ENCODE measurements around the gene GARIN5A. TPM values are rescaled to one million over a fixed set of nuclear protein-coding genes. Genes with fewer than 3 reads are reported as not detected.

The GARIN5A gene
- total and polyA plus RNA-seq, 3 donors from 2014 or later: 60.0 to 126 (median 120) TPM

DNA sequence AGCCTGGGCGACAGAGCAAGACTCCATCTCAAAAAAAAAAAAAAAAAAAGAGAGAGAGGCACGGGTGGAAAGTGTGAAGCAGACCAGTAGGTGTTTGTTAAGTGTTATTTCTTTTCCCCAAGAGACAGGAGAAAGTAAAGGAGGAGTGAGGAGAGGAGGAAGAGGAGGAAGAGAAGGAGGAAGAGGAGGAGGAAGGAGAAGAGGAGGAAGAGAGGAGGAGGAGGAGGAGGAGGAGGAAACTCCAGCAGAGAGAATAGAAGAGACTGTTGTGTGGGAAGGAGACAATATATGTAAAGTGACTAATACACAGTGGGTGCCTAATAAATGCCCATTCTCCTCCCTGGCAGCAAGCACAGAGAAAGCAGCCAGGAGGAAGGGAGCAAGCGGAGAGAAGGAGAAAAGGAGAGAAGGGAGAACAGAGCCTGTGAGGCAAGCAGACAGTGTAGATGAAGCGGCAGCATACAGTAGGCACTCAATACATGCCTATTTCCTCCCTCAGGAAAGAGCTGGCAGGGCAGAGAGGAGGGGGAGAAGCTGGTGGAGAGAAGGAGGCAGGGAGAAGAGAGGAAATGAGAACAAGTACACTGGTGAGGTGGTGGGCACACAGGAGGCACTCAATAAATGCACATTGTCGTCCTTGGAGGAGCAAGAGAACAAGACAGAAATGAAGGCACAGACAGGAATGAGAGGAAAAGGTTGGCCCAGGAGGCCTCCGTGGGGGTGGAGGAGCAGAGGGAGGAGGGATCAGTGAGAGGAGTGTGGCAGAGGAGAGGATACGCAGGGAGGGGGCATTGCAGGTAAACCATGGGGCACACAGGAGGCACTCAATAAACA, 17.8 kb upstream of the GARIN5A start:
- no peak for TF ChIP-seq POLR2A (IDR thresholded peaks at IDR 0.05)
- TF ChIP-seq, protein P1, sequence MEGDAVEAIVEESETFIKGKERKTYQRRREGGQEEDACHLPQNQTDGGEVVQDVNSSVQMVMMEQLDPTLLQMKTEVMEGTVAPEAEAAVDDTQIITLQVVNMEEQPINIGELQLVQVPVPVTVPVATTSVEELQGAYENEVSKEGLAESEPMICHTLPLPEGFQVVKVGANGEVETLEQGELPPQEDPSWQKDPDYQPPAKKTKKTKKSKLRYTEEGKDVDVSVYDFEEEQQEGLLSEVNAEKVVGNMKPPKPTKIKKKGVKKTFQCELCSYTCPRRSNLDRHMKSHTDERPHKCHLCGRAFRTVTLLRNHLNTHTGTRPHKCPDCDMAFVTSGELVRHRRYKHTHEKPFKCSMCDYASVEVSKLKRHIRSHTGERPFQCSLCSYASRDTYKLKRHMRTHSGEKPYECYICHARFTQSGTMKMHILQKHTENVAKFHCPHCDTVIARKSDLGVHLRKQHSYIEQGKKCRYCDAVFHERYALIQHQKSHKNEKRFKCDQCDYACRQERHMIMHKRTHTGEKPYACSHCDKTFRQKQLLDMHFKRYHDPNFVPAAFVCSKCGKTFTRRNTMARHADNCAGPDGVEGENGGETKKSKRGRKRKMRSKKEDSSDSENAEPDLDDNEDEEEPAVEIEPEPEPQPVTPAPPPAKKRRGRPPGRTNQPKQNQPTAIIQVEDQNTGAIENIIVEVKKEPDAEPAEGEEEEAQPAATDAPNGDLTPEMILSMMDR (IDR thresholded peaks at IDR 0.05): no peak
- H3K27ac ChIP-seq: no peak overlapping the region
- intact Hi-C loops (cut with DNase I; ENCODE audit: low total_unique reads): no loop called here
- no peaks in the 10 kb centered on the region for H3K27me3 ChIP-seq
- WGBS, 2 donors: 62 to 76% methylated on average over 7 of the region's 7 CpGs
- no peaks in the 10 kb centered on the region for H3K36me3 ChIP-seq (ENCODE audit: low read depth, missing control alignments)
- H3K4me1 ChIP-seq: peaks cover 3% of the 10 kb centered on the region
- H3K4me3 ChIP-seq: no peak overlapping the region
- no peaks in the 10 kb centered on the region for H3K9me3 ChIP-seq
- no peak for DNase-seq

DNA sequence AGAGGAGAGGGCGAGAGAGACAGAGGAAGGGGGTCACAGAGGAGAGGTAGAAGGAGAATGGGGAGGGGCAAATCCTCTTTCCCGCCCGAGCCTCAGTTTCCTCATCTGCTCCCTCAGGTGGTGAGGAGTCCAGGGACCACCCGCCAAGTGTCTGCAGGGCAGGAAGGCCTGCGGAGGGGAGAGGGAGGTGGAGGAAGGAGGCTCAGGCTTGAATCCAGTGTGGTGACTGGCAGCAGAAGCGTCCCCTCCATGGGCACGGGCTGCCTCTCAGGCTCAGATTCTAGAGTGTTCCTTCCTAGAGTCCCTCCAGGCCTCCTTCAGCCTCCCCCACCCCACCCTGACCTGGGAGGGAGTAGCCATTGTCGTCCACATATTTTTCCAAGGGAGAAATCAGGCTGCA, 16.5 kb upstream of the GARIN5A start:
- H3K36me3 ChIP-seq (ENCODE audit: low read depth, missing control alignments): no peaks in the 10 kb centered on the region
- no peak for DNase-seq
- H3K4me1 ChIP-seq: peaks cover 3% of the 10 kb centered on the region
- H3K4me3 ChIP-seq: no peak overlapping the region
- TF ChIP-seq POLR2A (IDR thresholded peaks at IDR 0.05): no peak
- TF ChIP-seq, protein P1 (IDR thresholded peaks at IDR 0.05): no peak
- 73 to 81% methylated on average over 7 to 8 of the region's 8 CpGs for WGBS, 2 donors
- no peaks in the 10 kb centered on the region for H3K9me3 ChIP-seq
- H3K27me3 ChIP-seq: no peaks in the 10 kb centered on the region
- intact Hi-C loops (cut with DNase I; ENCODE audit: low total_unique reads): no loop called here
- H3K27ac ChIP-seq: no peak overlapping the region

DNA sequence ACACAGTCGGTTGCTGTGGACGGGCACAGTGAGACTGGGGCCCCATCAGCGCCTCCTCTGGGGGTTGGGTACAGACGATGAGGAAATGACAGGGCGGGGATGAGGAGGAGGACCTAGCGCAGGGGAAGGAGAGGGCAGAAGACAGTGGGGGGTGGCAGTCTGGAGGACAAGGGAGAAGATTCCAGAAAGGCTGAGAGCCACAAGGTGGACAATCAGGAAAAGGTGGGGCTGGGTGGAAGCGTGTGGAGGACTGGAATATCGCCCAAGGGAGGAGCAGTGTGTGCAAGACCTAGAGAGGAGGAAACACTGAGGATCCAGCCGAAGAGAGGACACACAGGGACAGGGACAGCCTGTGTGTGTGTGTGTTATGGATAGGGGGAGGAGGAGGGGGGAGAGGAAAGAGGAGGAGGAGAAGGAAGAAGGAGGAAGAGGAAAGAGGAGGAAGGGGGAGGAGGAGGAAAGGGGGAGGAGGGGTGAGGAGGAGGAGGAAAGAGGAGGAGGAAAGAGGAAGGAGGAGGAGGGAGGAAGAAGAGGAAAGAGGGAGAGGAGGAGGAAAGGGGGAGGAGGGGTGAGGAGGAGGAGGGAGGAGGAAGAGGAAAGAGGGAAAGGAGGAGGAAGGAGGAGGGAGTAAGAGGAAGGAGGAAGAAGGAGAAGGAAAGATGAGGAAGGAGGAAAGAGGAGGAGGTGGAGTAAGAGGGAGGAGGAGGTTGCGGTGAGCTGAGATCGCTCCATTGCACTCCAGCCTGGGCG, 15.8 kb upstream of the GARIN5A start:
- intact Hi-C loops (cut with DNase I; ENCODE audit: low total_unique reads): no loop called here
- Histone ChIP-seq H3K4me3 (no peak overlapping the region), H3K27me3 (no peaks in the 10 kb centered on the region), H3K36me3 (ENCODE audit: low read depth, missing control alignments) (no peaks in the 10 kb centered on the region), H3K27ac (no peak overlapping the region), H3K9me3 (no peaks in the 10 kb centered on the region), H3K4me1 (peaks cover 3% of the 10 kb centered on the region)
- DNase-seq: no peak
- no peak for TF ChIP-seq POLR2A (IDR thresholded peaks at IDR 0.05)
- TF ChIP-seq, protein P1 (IDR thresholded peaks at IDR 0.05): no peak
- 27 to 30% methylated on average over 9 of the region's 12 CpGs for WGBS, 2 donors

DNA sequence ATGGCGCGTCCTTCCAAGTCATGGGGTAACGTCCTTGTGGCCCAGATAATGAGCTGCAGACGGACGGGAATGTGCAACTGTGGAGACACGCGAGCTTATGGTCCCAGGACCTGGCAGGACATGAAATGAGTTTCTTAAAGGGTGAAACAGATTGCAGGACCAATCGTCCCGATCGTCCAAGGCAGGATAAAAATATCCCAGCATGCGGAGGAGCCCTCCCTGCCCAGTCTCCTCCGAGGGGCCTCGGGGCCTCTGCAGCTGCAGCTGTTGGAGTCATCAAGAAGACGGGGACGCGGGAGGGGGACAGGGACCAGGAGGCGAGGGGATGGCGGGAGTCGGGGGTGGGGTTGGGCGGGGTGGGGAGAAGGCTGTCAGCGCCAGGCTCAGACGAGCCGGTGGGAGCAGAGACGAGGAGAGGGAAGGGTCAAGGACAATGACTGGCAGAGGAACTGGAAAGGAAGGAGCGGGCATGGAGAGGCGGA, 14.4 kb upstream of the GARIN5A start:
- H3K9me3 ChIP-seq: no peaks in the 10 kb centered on the region
- no peak for DNase-seq
- H3K27me3 ChIP-seq: no peaks in the 10 kb centered on the region
- TF ChIP-seq, protein P1 (IDR thresholded peaks at IDR 0.05): no peak
- no peak for TF ChIP-seq POLR2A (IDR thresholded peaks at IDR 0.05)
- H3K4me3 ChIP-seq: no peak overlapping the region
- intact Hi-C loops (cut with DNase I; ENCODE audit: low total_unique reads): no loop called here
- no peak overlapping the region for H3K27ac ChIP-seq
- H3K36me3 ChIP-seq (ENCODE audit: low read depth, missing control alignments): no peaks in the 10 kb centered on the region
- H3K4me1 ChIP-seq: no peaks in the 10 kb centered on the region
- WGBS, 2 donors: 33% methylated on average over 26 of the region's 26 CpGs

Data from testis (tissue), 3 donors.